Neural crest cell (in vitro differentiated cells): ENCODE data around the gene PLIN1. TPM values are rescaled to one million over a fixed set of nuclear protein-coding genes. Genes with fewer than 3 reads are reported as not detected.

Experiments used
- DNase-seq: peaks from one replicate; pipeline ENCODE4 v3.0.0; 2021; ENCODE audit warnings: low read depth, mixed read lengths, low spot score
- H3K27ac Mint-ChIP-seq: one replicate; pipeline ENCODE4 v1.8.0; 2021; ENCODE audit warnings: mild to moderate bottlenecking, mixed read lengths; ENCODE audit not compliant: unreplicated experiment
- H3K27me3 Mint-ChIP-seq: 2 replicates; pipeline ENCODE4 v1.8.0; 2021; ENCODE audit warnings: low read depth, mild to moderate bottlenecking, mixed read lengths
- H3K36me3 Mint-ChIP-seq: 2 replicates; pipeline ENCODE4 v1.8.0; 2021; ENCODE audit warnings: low read depth, mild to moderate bottlenecking, mixed read lengths
- H3K4me1 Mint-ChIP-seq: 2 replicates; pipeline ENCODE4 v1.8.0; 2021; ENCODE audit warnings: mixed read lengths
- H3K4me3 Mint-ChIP-seq: one replicate; pipeline ENCODE4 v1.8.0; 2021; ENCODE audit warnings: mild to moderate bottlenecking, mixed read lengths
- H3K9me3 Mint-ChIP-seq: 2 replicates; pipeline ENCODE4 v1.8.0; 2021; ENCODE audit warnings: mixed read lengths
- CTCF ChIP-seq: fragments of 200-600 bp; sonication (generic); conservative IDR thresholded peaks from 2 replicates; pipeline ENCODE4 v1.5.0; 2021; ENCODE audit warnings: antibody characterized with exemption, mild to moderate bottlenecking
- total RNA-seq: library from RNA; stranded (reverse); gene quantifications from 2 replicates; pipeline ENCODE4 v1.2.1, GENCODE V29; 2021

PLIN1 gene
- total RNA-seq, 1 donor from 2014 or later = 0.56 TPM

GRCh38 chr15:89707577-89707976 is 28.4 kb upstream of the PLIN1 start:
- Mint-ChIP-seq H3K4me1 (no peaks in the 10 kb centered on the region), H3K27me3 (peaks cover 43% of the 10 kb centered on the region), H3K27ac (no peak overlapping the region), H3K9me3 (no peaks in the 10 kb centered on the region), H3K4me3 (no peak overlapping the region), H3K36me3 (no peaks in the 10 kb centered on the region)
- TF ChIP-seq CTCF = no peak
- DNase-seq = no peak

- TF ChIP-seq CTCF = no peak
- no peaks in the 10 kb centered on the region for H3K36me3 Mint-ChIP-seq
- no peak overlapping the region for H3K27ac Mint-ChIP-seq
- no peaks in the 10 kb centered on the region for H3K4me1 Mint-ChIP-seq
- H3K27me3 Mint-ChIP-seq = peaks cover 61% of the 10 kb centered on the region
- no peaks in the 10 kb centered on the region for H3K9me3 Mint-ChIP-seq
- no peak for DNase-seq
- H3K4me3 Mint-ChIP-seq = no peak overlapping the region
These were observed 25.2 kb upstream of the PLIN1 start for GRCh38 chr15:89704411-89704810.

GRCh38 chr15:89695198-89695597 is 16.0 kb upstream of the PLIN1 start:
- Mint-ChIP-seq H3K4me3 (no peak overlapping the region), H3K4me1 (peaks cover 10% of the 10 kb centered on the region), H3K27me3 (peaks cover 83% of the 10 kb centered on the region), H3K9me3 (no peaks in the 10 kb centered on the region), H3K27ac (no peak overlapping the region), H3K36me3 (no peaks in the 10 kb centered on the region)
- no peak for TF ChIP-seq CTCF
- DNase-seq = no peak

- no peaks in the 10 kb centered on the region for H3K9me3 Mint-ChIP-seq
- no peaks in the 10 kb centered on the region for H3K36me3 Mint-ChIP-seq
- H3K27ac Mint-ChIP-seq = no peak overlapping the region
- H3K27me3 Mint-ChIP-seq = peaks cover 73% of the 10 kb centered on the region
- no peak overlapping the region for H3K4me3 Mint-ChIP-seq
- TF ChIP-seq CTCF = no peak
- DNase-seq = no peak
- H3K4me1 Mint-ChIP-seq = peaks cover 20% of the 10 kb centered on the region
These were observed 14.5 kb upstream of the PLIN1 start for GRCh38 chr15:89693696-89694095.

- TF ChIP-seq CTCF = no peak
- no peak for DNase-seq
- H3K27me3 Mint-ChIP-seq = peaks cover 69% of the 10 kb centered on the region
- no peaks in the 10 kb centered on the region for H3K36me3 Mint-ChIP-seq
- H3K27ac Mint-ChIP-seq = no peak overlapping the region
- peaks cover 20% of the 10 kb centered on the region for H3K4me1 Mint-ChIP-seq
- no peaks in the 10 kb centered on the region for H3K9me3 Mint-ChIP-seq
- peak overlapping the region; percentile 80 for H3K4me3 Mint-ChIP-seq
These were observed 13.9 kb upstream of the PLIN1 start for GRCh38 chr15:89693091-89693490.
